HCT116 (cell line): Measurements from ENCODE around the gene PYROXD2. TPM values are rescaled to one million over a fixed set of nuclear protein-coding genes. Genes with fewer than 3 reads are reported as not detected.

Experiments used
- ATAC-seq: fragments of 200-7000 bp; cut with Tn5 transposase; 2 replicates; pipeline ENCODE4 v1.9.1; 2020; ENCODE audit warnings: mild to moderate bottlenecking, moderate library complexity
- BruUV-seq: library from RNA; stranded (reverse); fragments of 400-500 nt; replicated peaks from 2 replicates; lab custom pipeline; 2021; lab: Mats Ljungman, UMichigan
- CTCF ChIA-PET: fragments of 300-600 bp; sonication (Branson Sonifier 250); formaldehyde crosslinking; loops from one replicate; lab custom pipeline; 2021; ENCODE audit warnings: antibody characterized with exemption; lab: Charles Lee
- POLR2A ChIA-PET: fragments of 300-600, 350-600 bp; sonication (Branson Sonifier 250); formaldehyde crosslinking; loops from one replicate; lab custom pipeline; 2021; ENCODE audit warnings: antibody characterized with exemption; lab: Charles Lee
- RAD21 ChIA-PET, 2 experiments: fragments of 300-600 bp; sonication (Branson Sonifier 250); formaldehyde crosslinking; loops; one replicate each; lab custom pipeline; 2023; ENCODE audit warnings: low total read pairs in 2 of 2; ENCODE audit not compliant: uncharacterized antibody in 2 of 2, unreplicated experiment in 2 of 2, low non-redundant PET in 1 of 2; lab: Charles Lee
- DNase-seq: peaks from one replicate; pipeline ENCODE4 v3.0.0-alpha.2; 2010; ENCODE audit warnings: low read depth, low spot score
- H2AFZ ChIP-seq: fragments of 200-600 bp; shearing (Covaris generic), sonication (generic); 2 replicates; pipeline ENCODE4 v1.6.1; 2017; ENCODE audit warnings: low read depth, mixed run types, mixed read lengths, antibody characterized with exemption, low read length; ENCODE audit not compliant: poor library complexity, severe bottlenecking
- H3K27ac ChIP-seq: 2 replicates; pipeline ENCODE4 v1.5.1; 2012; ENCODE audit warnings: low read depth, low read length
- H3K27me3 ChIP-seq: fragments of 200-600 bp; sonication (generic); 2 replicates; pipeline ENCODE4 v1.6.1; 2016; ENCODE audit warnings: mixed run types, low read length, mixed read lengths; ENCODE audit not compliant: insufficient read depth
- H3K36me3 ChIP-seq, 2 experiments: fragments of 200-500 bp in 1 of 2; fragments of 200-600 bp in 1 of 2; sonication (Bioruptor generic) in 1 of 2; sonication (generic) in 1 of 2; 2 replicates each; pipeline versions ENCODE4 v1.5.1 to v1.6.1; 2014 to 2016; ENCODE audit warnings: low read length in 2 of 2, inconsistent platforms in 1 of 2, mixed read lengths in 1 of 2, mixed run types in 1 of 2; ENCODE audit not compliant: insufficient read depth in 2 of 2, control insufficient read depth in 1 of 2
- H3K4me1 ChIP-seq, 2 experiments: fragments of 200-600 bp in 1 of 2; sonication (generic) in 1 of 2; 2 replicates each; pipeline versions ENCODE4 v1.5.1 to v1.6.1; 2012 to 2017; ENCODE audit warnings: low read length in 2 of 2, inconsistent platforms in 1 of 2, mild to moderate bottlenecking in 1 of 2, mixed read lengths in 1 of 2, mixed run types in 1 of 2, moderate library complexity in 1 of 2; ENCODE audit not compliant: insufficient read depth in 2 of 2, control insufficient read depth in 1 of 2
- H3K4me2 ChIP-seq: fragments of 200-600 bp; sonication (generic); 2 replicates; pipeline ENCODE4 v1.6.1; 2017; ENCODE audit warnings: mixed run types, low read length, mixed read lengths
- H3K4me3 ChIP-seq, 2 experiments: fragments of 200-600 bp in 1 of 2; sonication (generic) in 1 of 2; replicated peaks in 1 of 2; 2 replicates each; pipeline ENCODE4 v1.5.1; 2011 to 2016; ENCODE audit warnings: low read length in 2 of 2, control low read depth in 1 of 2, low read depth in 1 of 2, mild to moderate bottlenecking in 1 of 2, mixed read lengths in 1 of 2, mixed run types in 1 of 2
- H3K79me2 ChIP-seq: fragments of 200-600 bp; sonication (generic); 2 replicates; pipeline ENCODE4 v1.6.1; 2017; ENCODE audit warnings: mild to moderate bottlenecking, mixed run types, low read length, moderate library complexity, mixed read lengths; ENCODE audit not compliant: insufficient read depth
- H3K9ac ChIP-seq: fragments of 200-600 bp; sonication (generic); 2 replicates; pipeline ENCODE4 v1.6.1; 2016; ENCODE audit warnings: low read length, mixed read lengths
- H3K9me2 ChIP-seq: fragments of 200-600 bp; sonication (generic), shearing (Covaris generic); 2 replicates; pipeline ENCODE4 v1.6.1; 2017; ENCODE audit warnings: mixed run types, mild to moderate bottlenecking, moderate library complexity; ENCODE audit not compliant: insufficient read depth
- H3K9me3 ChIP-seq, 2 experiments: fragments of 200-500 bp in 1 of 2; fragments of 200-600 bp in 1 of 2; sonication (Bioruptor generic) in 1 of 2; sonication (generic) in 1 of 2; 2 replicates each; pipeline ENCODE4 v1.6.1; 2014 to 2017; ENCODE audit warnings: low read length in 2 of 2, mixed read lengths in 2 of 2, inconsistent platforms in 1 of 2, low read depth in 1 of 2, mild to moderate bottlenecking in 1 of 2, mixed run types in 1 of 2, moderate library complexity in 1 of 2; ENCODE audit not compliant: control insufficient read depth in 1 of 2, insufficient read depth in 1 of 2
- H4K20me1 ChIP-seq: fragments of 200-600 bp; sonication (generic), shearing (Covaris generic); 2 replicates; pipeline ENCODE4 v1.6.1; 2017; ENCODE audit warnings: mixed run types, mild to moderate bottlenecking, moderate library complexity; ENCODE audit not compliant: insufficient read depth
- CBX3 ChIP-seq: IDR thresholded peaks from 2 replicates; pipeline ENCODE4 v1.6.1; 2012; ENCODE audit warnings: low read depth
- CEBPB ChIP-seq: IDR thresholded peaks from 2 replicates; pipeline ENCODE4 v1.6.1; 2012; ENCODE audit warnings: low read depth
- EGR1 ChIP-seq: IDR thresholded peaks from 2 replicates; pipeline ENCODE4 v1.6.1; 2012; ENCODE audit warnings: low read depth
- ELF1 ChIP-seq: IDR thresholded peaks from 2 replicates; pipeline ENCODE4 v1.6.1; 2012; ENCODE audit warnings: low read depth, borderline replicate concordance
- EZH2 ChIP-seq: fragments of 200-600 bp; sonication (generic); IDR thresholded peaks from 2 replicates; pipeline ENCODE4 v1.6.1; 2017; ENCODE audit warnings: antibody characterized with exemption, mixed run types
- EZH2phosphoT487 ChIP-seq: fragments of 200-600 bp; IDR thresholded peaks from 2 replicates; pipeline ENCODE4 v1.6.1; 2018; ENCODE audit warnings: antibody characterized with exemption, borderline replicate concordance
- POLR2A ChIP-seq: IDR thresholded peaks from 2 replicates; pipeline ENCODE4 v1.7.0; 2011; ENCODE audit warnings: borderline replicate concordance; ENCODE audit not compliant: insufficient read depth, insufficient read length; ENCODE audit errors: extremely low read depth
- POLR2AphosphoS5 ChIP-seq: IDR thresholded peaks from 2 replicates; pipeline ENCODE4 v1.6.1; 2011; ENCODE audit warnings: mild to moderate bottlenecking, low read depth, low read length, moderate library complexity
- SIN3A ChIP-seq: IDR thresholded peaks from 2 replicates; pipeline ENCODE4 v1.6.1; 2012; ENCODE audit warnings: low read depth
- SP1 ChIP-seq: IDR thresholded peaks from 2 replicates; pipeline ENCODE4 v1.6.1; 2012; ENCODE audit warnings: low read depth
- SRF ChIP-seq: IDR thresholded peaks from 2 replicates; pipeline ENCODE4 v1.6.1; 2012; ENCODE audit warnings: low read depth
- YY1 ChIP-seq: IDR thresholded peaks from 2 replicates; pipeline ENCODE4 v1.6.1; 2011; ENCODE audit warnings: low read length, low read depth, moderate library complexity, mild to moderate bottlenecking; ENCODE audit not compliant: insufficient replicate concordance; ENCODE audit errors: extremely low read depth
- ZFX ChIP-seq: fragments of 450-650 bp; IDR thresholded peaks from 2 replicates; pipeline ENCODE4 v1.6.1; 2017
- ZNF274 ChIP-seq: fragments of 200-500 bp; sonication (Bioruptor generic); IDR thresholded peaks from 2 replicates; pipeline ENCODE4 v1.6.1; 2014; ENCODE audit warnings: mild to moderate bottlenecking, low read depth, low read length, inconsistent platforms
- intact Hi-C: fragments of 100-400 bp; cut with micrococcal nuclease; formaldehyde crosslinking; loops from 2 replicates; pipeline ENCODE4 v1.10.0; 2022
- total RNA-seq: library from RNA; stranded (reverse); gene quantifications from one replicate; pipeline ENCODE4 v1.2.1, GENCODE V29; 2021; ENCODE audit not compliant: unreplicated experiment
- TF ChIP-seq, protein P1 (sequence below): IDR thresholded peaks from 2 replicates; pipeline ENCODE4 v1.6.1; 2012; ENCODE audit warnings: low read depth

The PYROXD2 gene
- total RNA-seq, 1 experiment from 2014 or later, result 14.2 TPM

DNA sequence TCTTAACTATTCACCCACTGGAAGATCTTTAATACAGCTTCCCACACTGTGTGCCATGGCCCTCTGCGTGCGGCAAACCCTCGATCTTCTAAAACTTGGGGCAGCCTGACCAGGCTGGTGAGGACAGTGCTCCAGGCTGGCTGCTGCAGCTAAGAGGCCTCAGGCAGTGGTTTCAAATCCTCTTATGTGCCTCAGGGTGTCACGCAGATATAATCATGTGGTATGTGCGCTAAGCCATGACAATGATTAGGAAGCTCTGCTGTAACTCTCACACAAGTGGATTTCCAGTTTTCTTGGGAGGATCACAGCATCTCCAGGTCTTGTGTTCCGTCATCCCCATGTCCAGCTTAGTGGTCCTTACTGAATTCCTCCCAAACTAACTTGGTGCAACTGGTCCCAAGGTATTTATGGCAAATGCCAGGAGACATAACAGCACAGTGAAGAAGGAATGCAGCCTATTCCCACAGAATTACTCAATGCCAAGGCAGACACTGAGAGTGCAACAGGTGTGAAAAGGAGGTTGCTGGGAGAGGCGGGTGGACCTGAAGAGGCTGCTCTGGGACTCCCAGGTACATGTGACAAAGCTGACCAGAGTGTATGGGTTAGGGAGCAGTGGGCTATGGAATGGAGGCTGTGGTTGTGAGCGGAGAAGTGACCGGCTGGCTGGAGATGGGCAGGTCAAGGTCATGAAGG, 29.5 kb upstream of the PYROXD2 start:
- intact Hi-C loops, result no loop called here
- Histone ChIP-seq H3K27ac (no peak overlapping the region), H3K9me2 (no peaks in the 10 kb centered on the region), H3K27me3 (no peaks in the 10 kb centered on the region), H3K36me3 (peaks cover 37 to 47% of the 10 kb centered on the region in 2 experiments; a peak in 3 of 4 replicates), H3K4me1 (peaks cover 6 to 23% of the 10 kb centered on the region in 2 experiments; a peak in 3 of 4 replicates), H3K79me2 (peaks cover 32% of the 10 kb centered on the region), H3K9ac (no peak overlapping the region)
- ChIA-PET POLR2A (interaction anchor here (1.2 kb wide), 1 partner anchor 29 kb away, joined by 3 read pairs; the partner anchor contains the start of gene PYROXD2), RAD21 (no interaction called here)
- no TSS peak for BruUV-seq
- ATAC-seq, result no peak
- no peak for TF ChIP-seq EZH2phosphoT487
- no peak for TF ChIP-seq ZNF274
- TF ChIP-seq EGR1, result no peak
- no peak for TF ChIP-seq SP1
- TF ChIP-seq SRF, result no peak
- no peak for TF ChIP-seq EZH2
- TF ChIP-seq YY1, result no peak
- TF ChIP-seq SIN3A, result no peak
- no peak for TF ChIP-seq CBX3
- TF ChIP-seq POLR2A, result no peak
- TF ChIP-seq POLR2AphosphoS5, result no peak
- TF ChIP-seq ZFX, result no peak
- TF ChIP-seq, protein P1, sequence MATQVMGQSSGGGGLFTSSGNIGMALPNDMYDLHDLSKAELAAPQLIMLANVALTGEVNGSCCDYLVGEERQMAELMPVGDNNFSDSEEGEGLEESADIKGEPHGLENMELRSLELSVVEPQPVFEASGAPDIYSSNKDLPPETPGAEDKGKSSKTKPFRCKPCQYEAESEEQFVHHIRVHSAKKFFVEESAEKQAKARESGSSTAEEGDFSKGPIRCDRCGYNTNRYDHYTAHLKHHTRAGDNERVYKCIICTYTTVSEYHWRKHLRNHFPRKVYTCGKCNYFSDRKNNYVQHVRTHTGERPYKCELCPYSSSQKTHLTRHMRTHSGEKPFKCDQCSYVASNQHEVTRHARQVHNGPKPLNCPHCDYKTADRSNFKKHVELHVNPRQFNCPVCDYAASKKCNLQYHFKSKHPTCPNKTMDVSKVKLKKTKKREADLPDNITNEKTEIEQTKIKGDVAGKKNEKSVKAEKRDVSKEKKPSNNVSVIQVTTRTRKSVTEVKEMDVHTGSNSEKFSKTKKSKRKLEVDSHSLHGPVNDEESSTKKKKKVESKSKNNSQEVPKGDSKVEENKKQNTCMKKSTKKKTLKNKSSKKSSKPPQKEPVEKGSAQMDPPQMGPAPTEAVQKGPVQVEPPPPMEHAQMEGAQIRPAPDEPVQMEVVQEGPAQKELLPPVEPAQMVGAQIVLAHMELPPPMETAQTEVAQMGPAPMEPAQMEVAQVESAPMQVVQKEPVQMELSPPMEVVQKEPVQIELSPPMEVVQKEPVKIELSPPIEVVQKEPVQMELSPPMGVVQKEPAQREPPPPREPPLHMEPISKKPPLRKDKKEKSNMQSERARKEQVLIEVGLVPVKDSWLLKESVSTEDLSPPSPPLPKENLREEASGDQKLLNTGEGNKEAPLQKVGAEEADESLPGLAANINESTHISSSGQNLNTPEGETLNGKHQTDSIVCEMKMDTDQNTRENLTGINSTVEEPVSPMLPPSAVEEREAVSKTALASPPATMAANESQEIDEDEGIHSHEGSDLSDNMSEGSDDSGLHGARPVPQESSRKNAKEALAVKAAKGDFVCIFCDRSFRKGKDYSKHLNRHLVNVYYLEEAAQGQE, result no peak
- TF ChIP-seq CEBPB, result no peak
- no peak for TF ChIP-seq ELF1
- TF ChIP-seq, all 23 proteins: peak for 0
- H3K4me3 ChIP-seq, result no peak overlapping the region
- CTCF ChIA-PET, result no interaction called here
- no peak for DNase-seq
- 0 out of 2 replicates have a peak, but pooled peaks cover 3% of the 10 kb centered on the region for H4K20me1 ChIP-seq
- H2AFZ ChIP-seq, result no peak overlapping the region
- H3K9me3 ChIP-seq, result no peaks in the 10 kb centered on the region
- no peak overlapping the region for H3K4me2 ChIP-seq
